NCI-H2196 treated with DMSO at 0.1 percent for 48 hours (cell line): ENCODE measurements around the gene JAZF1.
A peak's percentile ranks its signal among the peaks of the same experiment; 100 is the strongest.

ENCODE experiments used
- DNase-seq: peaks from one replicate; lab custom pipeline; 2025; ENCODE audit not compliant: unreplicated experiment; lab: John Stamatoyannopoulos, UW

Gene JAZF1

DNA sequence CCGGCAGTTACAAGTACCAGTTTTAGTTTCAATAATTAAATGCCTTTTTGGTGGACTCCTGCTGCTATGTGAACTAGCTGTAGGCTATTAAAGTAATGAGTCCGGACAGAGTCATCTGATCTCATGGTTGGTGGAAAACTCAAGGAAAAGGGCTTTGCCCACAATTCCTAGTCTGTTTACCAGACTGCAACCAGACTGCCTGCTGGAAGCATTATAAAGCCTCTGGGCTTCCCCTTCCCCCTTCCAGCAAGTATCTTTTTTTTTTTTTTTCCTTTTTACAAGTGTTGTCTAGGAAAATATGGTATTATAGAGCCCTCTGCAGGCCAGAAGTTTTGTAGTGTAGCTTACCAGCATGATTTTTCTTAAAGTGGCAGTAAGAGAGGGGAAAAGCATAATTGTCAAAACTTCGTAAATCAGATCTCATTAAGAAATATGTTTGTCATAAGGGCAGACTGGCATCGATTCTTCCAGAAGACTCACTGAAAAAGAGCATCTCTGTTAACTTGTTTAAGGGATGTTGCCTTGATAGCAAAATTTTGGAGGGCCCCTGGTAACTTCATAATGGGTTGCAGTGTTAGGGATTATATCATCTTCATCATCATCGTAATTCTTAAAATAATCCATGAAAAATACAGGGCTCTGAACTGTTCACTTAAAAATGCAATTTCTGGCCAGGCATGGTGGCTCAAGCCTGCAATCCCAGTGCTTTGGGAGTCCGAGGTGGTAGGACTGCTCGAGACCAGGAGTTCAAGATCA is 259.3 kb downstream of the JAZF1 start:
- peak; percentile 65 for DNase-seq

DNA sequence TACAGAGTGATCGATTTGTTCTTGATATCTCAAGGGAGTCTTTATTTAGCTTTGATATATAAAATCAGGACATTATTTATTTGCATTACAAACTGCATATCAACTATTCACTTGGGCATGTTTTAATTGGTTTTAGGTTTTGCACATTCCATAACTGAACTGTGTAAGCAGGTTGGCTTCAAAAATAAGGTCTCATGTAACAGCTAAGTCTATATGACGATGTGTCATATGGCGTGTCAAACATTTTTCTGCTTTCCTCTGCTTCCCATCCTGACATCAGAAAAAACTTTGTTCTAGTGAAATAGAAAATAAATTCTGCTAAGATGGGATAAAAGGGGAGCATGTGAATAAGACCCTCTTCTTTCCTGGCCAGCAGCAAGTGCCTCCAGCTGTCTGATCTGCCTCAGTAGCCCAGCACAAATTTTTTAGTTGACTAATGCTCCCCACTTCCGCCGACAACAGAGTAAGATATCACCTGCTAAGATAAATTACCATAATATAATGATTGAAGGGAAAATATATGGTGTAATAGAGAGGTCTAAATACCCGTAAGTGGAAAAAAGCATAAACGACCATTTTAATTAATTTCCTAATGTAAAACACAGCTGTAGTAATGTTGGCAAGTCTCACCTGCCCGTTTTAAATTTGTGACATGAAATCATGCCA is 260.2 kb downstream of the JAZF1 start:
- no peak for DNase-seq

DNA sequence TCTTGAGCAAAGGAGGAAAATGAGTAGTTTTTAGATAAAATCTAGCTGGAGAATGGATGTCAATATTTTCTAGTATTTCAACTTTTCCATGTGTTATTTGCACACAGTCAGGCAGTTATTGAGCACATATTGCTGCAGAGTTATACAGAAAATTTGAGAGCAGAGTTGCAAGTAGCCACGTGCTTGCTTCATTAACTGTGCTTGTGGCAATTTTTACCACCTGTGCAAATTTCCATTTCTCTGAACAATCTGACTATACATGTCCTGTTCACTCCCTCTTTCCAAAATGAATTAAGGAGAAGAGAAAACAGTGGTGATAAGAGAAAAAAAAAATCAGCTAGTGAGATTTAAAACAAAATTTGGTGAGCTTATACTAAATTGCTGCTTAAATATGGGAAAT is 262.1 kb downstream of the JAZF1 start:
- DNase-seq: no peak

DNA sequence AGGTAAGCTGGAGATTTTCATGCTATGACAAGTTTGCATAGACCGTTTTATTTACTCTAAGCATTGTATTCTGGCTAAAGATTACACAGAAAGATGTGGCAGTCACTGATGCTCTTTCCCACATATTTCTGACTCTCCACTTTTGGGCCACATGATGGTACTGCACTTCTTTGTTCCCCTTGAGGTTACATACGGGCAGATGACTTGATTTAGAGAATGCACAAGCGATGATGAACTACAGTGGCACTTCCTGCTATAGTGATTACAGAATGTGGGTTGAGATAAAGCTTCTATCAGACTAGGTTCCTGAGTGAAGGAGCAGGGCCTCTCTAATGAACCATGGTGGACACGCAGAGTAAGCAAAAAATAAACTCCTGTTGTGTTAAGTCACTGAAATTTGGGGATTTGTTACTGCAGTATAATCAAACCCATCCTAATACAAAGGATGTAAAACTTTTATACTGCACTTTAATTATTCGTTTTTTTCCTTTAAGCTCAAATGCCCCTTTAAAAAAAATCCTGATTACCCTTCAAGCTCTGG is 262.8 kb downstream of the JAZF1 start:
- no peak for DNase-seq

DNA sequence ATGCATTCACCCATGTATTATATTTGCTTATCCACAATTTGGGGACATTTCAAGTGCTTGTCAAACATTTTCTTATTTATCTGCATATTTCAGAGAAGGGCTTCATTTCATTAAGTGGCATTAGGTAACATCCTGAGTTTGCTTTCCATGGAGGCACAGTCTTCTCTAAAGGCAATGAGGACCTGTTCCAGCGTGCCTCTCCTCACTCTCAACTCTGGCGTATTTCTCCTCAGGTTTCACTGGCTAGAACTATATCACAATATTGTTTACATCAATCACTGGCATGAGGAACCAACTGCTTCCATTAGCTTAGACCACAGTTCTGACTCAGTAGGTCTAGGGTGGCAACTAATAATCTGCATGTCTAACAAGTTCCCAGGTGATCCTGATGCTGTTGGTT is 263.5 kb downstream of the JAZF1 start:
- no peak for DNase-seq

DNA sequence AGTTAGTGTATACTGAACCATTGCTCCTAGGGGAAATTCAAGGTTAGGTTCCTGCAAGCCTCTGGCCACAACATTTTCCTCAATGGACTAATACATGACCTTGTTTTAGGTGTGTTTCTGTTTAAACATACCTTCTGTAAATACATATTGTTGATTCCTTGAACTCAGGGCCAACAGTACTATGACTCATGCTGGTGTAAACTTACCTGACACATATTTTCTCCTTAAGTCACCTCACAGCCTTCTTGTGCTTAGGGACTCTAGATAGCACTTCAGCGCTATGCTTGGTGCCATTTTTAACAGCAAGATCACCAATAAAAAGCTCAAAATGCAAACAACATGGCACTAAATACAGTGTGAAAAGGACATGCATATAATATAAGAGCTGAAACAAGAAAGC is 264.2 kb downstream of the JAZF1 start:
- no peak for DNase-seq

DNA sequence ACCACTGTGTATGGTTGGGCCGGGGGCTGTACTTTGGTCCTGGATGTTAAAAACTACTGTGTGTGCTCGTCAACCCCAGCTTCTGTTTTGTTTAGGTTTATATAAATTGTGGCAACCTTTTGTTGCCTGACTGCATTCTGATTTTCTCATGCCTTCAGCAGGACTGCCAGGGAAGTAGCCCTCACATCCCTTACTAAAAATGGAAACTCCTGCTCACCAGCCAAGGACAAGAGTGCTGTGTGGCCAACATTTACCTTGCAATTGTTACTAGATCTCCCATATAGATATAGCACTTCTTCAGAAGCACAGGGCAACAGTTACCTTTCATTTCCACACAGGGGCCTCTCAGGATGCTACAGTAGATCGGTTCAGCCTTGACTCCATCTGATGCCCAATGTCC is 266.2 kb downstream of the JAZF1 start:
- no peak for DNase-seq

DNA sequence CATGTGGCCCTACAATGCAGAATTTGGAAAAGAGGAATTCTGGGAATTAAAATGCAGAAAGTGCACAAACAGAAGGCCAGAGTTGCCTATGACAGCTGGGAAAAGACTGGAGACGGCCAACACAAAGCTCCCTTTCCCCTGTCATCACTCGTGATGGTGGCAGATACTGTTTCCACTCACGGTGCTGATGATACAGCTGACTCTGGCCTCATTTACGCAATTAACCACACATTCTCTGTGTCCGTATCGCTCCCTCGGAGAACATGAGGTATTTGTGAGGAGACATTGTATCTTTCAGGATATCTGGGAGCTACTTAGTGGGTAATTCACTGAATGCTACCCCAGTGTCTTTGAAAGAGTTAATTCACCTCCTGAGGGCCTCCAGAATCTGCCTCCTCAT is 267.8 kb downstream of the JAZF1 start:
- DNase-seq: no peak

DNA sequence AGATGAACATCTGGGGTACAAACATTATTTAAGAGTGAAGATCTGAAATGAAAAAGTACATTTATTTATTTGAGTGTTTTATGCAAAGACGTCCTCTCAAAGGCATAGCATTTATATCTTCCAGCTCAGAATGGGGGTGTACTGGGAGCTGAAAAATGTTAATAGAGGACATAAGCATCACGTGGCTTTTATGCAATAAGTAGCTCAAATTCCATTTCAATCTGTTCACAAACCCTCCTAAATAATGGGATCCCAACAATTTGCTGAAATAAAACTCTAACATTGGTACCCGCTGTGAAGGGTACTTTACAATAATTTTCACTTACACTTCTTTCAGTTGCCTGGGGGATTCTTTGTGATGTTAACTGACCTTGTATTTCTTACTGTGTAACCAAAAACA is 268.7 kb downstream of the JAZF1 start:
- no peak for DNase-seq

DNA sequence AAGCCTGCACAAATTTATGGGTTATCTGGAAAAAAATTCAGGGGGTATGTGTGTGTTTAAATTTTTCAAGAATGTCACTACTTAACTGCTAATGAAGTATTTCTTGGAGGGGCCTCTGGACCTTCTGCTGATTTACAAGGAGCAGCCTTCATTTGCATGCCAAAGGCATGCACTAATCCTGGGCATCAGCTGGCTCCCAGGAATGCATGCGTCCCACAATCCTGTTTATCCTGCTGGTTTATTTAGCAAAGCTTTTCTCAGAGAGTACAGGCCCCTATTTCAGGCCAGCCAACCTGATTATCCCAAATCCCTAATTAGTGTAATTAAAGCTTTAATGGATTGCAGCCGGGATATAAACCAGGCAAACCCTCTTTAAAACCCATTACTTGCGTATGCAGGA is 270.3 kb downstream of the JAZF1 start:
- no peak for DNase-seq

DNA sequence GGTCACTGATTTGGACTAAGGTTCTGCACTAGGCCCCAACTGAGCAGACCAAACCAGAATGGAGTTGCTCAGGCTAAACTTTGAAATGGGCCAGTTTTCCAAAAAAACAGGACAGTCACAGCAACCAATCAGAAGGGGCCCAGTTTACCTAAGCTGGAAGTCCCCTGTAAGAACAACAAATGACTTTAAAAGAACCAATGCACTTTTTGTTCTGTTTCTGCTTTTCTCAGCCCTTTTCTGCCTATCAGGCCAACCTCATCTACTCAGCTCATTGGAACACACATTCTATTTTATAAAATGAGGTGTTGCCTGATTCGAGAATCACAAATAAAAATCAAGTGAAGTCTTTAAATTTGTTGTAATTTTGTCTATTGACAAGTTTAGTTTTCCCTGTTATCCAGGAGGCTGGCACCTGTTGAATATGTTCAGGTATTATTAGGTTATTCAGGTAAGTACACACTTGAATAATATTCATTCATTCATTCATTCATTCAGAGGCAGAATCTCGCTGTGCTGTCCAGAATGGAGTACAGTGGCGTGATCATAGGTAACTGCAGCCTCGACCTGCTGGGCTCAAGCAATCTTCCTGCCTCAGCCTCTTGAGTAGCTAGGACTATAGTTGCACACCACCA is 271.9 kb downstream of the JAZF1 start:
- DNase-seq: no peak

DNA sequence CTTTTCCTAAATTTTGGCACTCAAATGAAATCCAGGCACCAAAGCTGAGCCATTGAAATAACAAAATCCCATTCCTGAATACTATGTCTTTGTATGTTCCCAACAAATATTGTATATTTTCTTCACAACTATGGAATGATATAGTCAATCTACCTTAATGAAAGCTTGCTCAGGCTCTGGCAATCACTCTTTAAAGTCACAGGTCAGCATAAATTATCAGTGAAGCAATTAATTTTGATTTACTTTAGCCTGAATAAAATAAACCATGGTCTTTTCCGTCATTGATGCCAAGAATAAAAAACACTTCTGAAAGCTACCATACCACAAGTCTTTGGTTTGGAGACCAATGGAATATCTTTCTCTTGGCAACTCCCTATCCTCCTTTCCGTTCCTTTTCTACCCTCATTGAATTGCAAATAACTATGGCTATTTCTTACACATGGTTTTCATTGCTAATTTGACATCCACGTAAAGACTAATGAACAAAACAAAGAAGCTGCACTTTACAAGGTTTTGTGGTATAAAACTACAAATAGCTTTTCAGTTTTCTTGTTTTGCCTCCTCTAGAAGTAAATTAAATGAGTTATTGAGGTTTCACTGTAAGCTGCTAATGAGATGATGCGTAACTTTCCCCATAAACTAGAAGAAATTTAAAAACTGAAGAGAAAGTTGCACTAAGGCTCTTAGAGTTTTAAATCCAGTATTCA is 274.1 kb downstream of the JAZF1 start:
- no peak for DNase-seq

DNA sequence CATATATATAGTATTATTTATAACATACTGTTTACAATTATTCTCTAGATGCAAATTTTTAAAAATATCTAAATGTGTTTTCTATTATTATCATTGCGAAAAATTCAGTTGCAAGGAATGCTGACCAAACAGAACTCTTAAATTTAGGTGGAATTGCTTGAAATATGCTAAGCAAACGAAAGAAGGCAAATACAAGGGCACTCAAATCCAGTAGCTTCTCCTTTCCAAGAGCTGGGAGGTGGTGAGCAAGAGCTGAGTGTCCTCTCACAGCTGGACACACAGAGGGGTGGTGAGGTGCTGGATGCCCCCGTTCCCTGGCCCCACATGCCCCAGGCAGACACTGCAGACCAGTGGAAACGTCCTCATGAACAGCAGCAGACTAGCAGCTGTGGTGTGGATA is 274.6 kb downstream of the JAZF1 start:
- no peak for DNase-seq

DNA sequence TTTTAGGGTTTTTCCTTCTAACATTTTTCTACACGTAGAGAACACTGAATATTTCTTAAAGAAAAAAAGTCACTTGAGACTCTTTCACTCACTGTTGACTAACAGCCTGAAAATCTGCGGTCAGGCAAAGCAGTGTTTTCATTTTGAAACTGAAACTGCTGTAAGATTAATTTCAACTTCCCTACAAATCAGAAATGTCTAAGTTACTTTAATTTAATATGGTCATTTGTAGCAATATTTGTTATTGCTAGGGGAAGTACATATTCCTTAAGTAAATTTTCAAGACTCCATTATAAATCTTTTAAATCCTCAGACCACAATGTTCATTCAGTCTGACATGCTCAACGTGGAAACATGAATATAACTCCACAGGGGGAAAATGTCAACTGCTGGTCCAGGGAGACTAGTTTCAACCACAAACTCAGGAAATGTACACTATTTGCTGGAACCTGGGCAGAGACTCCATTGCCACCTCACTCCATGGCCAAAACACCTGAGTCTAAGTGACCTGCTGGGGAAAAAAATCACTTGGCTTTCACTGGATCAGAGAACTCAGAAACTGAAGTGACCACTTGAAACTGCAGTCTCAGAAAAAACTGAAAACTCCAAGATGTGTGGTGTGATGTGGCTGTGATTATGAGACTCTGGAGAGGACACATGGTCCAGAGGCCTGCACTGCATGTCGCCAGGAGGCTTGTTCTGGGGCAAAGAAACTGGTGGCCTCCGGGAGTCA is 279.4 kb downstream of the JAZF1 start:
- DNase-seq: no peak

DNA sequence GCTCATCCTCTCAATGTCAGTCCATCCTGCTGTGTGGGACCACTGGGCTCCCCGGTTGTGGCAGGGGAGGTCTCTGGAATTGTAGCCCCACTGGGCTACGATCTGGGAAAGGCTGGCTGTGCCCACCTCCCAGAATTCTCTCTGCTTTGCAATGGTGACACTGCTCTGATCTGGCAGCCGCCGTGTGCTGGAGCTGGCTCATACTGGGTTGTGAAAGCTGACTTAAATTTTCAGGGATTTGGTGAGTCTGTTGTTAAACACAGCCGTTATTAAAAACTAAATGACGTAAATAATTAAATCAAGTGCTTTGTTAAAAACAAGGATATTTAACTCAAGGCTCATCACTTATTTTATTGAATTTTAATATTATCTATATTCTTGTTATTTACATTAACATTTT is 280.6 kb downstream of the JAZF1 start:
- DNase-seq: no peak

DNA sequence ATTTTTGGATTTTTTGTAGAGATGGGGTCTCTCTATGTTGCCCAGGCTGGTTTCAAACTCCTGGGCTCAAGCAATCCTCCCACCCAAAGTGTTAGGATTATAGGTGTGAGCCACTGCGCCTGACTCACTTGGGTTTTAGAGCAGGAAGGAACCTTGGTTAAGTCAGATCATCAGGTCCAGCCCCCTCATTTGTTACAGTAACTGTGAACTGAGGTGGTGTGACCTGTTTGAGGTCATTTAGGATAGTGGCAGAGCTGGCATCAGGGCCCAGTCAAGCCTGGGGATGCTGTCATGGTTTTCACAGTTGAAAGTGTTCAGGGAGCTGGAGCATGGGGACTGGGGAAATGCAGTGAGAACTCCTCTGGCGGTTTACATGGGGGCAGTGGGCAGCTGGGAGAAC is 281.0 kb downstream of the JAZF1 start:
- DNase-seq: no peak

DNA sequence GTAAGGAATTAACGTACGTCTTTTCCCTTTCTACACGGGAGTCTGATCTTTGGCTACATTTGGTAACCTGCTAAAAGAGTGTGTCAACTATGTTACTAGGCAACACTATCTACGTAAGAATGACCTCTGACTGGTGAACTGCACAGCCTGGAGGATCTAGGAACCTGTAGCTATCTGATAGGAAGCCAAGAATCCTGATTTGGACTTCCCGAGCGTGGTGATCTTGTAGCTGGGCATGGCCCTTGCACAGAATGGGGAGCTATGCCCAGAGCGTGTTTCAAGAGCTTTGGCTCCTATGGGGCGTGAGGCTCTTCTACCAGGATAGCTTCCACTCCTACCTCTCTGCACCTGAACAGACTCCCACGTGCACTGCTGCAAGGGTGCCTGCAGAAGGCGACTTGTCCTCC is 283.2 kb downstream of the JAZF1 start:
- no peak for DNase-seq

DNA sequence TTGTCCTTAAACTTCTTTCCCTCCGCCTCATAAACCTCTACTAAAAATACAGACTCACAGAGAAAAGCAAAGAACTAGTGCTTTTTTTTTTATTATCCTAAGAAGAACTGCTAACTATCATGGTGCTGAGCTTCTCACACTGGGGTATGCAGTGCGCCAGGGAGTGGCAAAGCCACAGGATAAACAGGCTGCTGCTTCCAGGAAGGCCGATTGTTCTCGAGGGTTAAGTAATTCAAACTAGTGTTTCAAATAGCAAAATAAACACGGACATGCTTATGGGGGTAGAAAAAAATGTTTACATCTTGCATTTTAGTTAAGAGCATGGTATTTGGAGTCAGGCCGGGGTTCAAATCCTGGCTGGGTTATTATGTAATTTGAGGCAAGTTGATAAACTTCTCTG is 283.6 kb downstream of the JAZF1 start:
- no peak for DNase-seq

DNA sequence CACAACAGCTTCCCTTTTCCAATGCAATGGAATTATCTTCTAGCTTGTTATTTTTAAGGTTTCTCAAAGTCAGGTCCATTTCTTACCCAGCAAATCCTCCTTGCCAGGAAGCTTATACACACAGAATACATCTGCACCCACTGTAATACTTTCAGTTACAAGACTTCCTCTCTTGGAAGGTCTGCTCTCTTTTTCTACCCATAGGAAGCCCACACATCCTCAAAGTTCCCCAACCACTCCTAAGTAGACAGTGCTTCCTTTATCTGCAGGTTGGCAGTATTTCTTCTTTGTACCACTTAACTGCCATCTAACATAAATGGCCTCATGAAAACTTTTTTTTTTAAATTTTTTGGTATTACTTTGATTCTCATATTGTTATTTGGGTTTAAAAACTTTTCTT is 285.0 kb downstream of the JAZF1 start:
- DNase-seq: no peak

DNA sequence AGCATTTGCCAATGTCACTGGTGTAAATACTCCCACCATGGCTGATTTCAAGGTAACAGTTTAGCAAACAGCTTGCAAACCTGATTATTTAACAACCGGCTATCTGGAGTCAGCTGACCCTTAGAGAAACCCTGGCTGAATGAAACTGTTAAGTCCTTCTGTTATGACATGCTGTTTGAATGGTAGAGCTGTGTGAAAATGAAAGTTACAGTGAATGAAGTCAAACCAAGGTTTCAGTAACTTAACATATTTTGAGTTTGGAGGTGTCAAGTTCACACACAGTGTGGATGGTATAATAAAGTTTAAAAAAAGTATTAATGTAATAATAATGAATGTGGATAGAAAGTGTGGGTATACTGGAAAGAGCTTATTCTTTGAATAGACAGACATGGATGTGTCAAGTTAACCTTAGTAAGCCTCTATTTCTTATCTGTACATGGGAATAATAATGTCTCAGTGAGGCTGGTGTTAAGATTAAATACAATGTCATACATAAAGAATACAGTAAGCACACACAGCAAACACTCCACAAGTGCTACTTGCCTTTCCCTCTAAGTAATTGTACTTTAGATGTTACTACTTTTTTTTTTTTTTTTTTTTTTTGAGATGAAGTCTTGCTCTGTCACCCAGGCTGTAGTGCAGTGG is 290.3 kb downstream of the JAZF1 start:
- DNase-seq: no peak
